ENCODE data around the gene MT2A. TPM values are rescaled to one million over a fixed set of nuclear protein-coding genes. Genes with fewer than 3 reads are reported as not detected.
"Not testable (repeated sequence)": the region's sequence is repeated elsewhere in the genome, so short reads cannot be mapped to it uniquely, and the experiment has no call there.

MT2A gene
- total and polyA plus RNA-seq, 12 donors: 43.8 to 6,828 (median 557) TPM

GRCh38 chr16:56580391-56581048 lies 27.9 kb upstream of the MT2A start:
- Histone ChIP-seq H3K4me1 (replicated peaks in 1 of 2) (no peaks in the 10 kb centered on the region), H3K36me3 (replicated peaks in 1 of 2) (no peaks in the 10 kb centered on the region), H3K9me3 (replicated peaks in 1 of 3) (no peaks in the 10 kb centered on the region), H3K27ac (no peak overlapping the region), H3K27me3 (no peaks in the 10 kb centered on the region), H3K4me3 (no peak overlapping the region)
- TF ChIP-seq CTCF (IDR thresholded peaks at IDR 0.05) (no peak), POLR2A (IDR thresholded peaks at IDR 0.05) (no peak)
- DNase-seq: peak in 1 of 7 donors; percentile 7
- whole genome bisulfite sequencing, 4 donors: 79 to 89% (median 83%) methylated on average over 6 of the region's 6 CpGs
- intact Hi-C loops (cut with DNase I): no loop called here

GRCh38 chr16:56582911-56583310 lies 25.5 kb upstream of the MT2A start:
- H3K27ac ChIP-seq; H3K9me3 ChIP-seq (replicated peaks in 1 of 3); intact Hi-C loops (cut with DNase I); H3K36me3 ChIP-seq (replicated peaks in 1 of 2); H3K27me3 ChIP-seq; DNase-seq; H3K4me3 ChIP-seq; H3K4me1 ChIP-seq (replicated peaks in 1 of 2): not testable (repeated sequence)
- 93 to 100% (median 96%) methylated on average over 2 of the region's 2 CpGs for WGBS, 4 donors

- WGBS, 4 donors: 78 to 82% (median 80%) methylated on average over 10 to 11 of the region's 11 CpGs
- TF ChIP-seq POLR2A (IDR thresholded peaks at IDR 0.05) (no peak), CTCF (IDR thresholded peaks at IDR 0.05) (no peak)
- Histone ChIP-seq H3K36me3 (replicated peaks in 1 of 2) (no peaks in the 10 kb centered on the region), H3K27ac (no peak overlapping the region), H3K4me1 (replicated peaks in 1 of 2) (no peaks in the 10 kb centered on the region), H3K4me3 (no peak overlapping the region), H3K27me3 (no peaks in the 10 kb centered on the region), H3K9me3 (replicated peaks in 1 of 3) (no peaks in the 10 kb centered on the region)
- DNase-seq: peak in 1 of 7 donors; percentile 34
- intact Hi-C loops (cut with DNase I): no loop called here
These were observed 24.8 kb upstream of the MT2A start for GRCh38 chr16:56583351-56584168.

- TF ChIP-seq POLR2A (IDR thresholded peaks at IDR 0.05) (no peak), CTCF (IDR thresholded peaks at IDR 0.05) (no peak)
- H3K4me3 ChIP-seq: no peak overlapping the region
- peak in 1 of 7 donors; percentile 36 for DNase-seq
- H3K27ac ChIP-seq: no peak overlapping the region
- no peaks in the 10 kb centered on the region for H3K27me3 ChIP-seq
- H3K9me3 ChIP-seq (replicated peaks in 1 of 3): no peaks in the 10 kb centered on the region
- intact Hi-C loops (cut with DNase I): no loop called here
- H3K36me3 ChIP-seq (replicated peaks in 1 of 2): no peaks in the 10 kb centered on the region
- H3K4me1 ChIP-seq (replicated peaks in 1 of 2): peaks cover 0 to 6% of the 10 kb centered on the region in 2 donors
- WGBS, 4 donors: 83 to 97% (median 86%) methylated on average over 11 of the region's 11 CpGs
These were observed 24.1 kb upstream of the MT2A start for GRCh38 chr16:56584276-56584675.
